Sigmoid colon (tissue), 7 donors: ENCODE measurements around the gene ADH4. TPM values are rescaled to one million over a fixed set of nuclear protein-coding genes. Genes with fewer than 3 reads are reported as not detected.

Experiments
- DNase-seq: peaks from one replicate; pipeline ENCODE4 v3.0.0-alpha.2; 2019
- H3K27ac ChIP-seq, 4 donors: fragments of 200-600 bp; sonication (generic); one replicate each; pipeline ENCODE4 v1.5.1; 2016 to 2019; ENCODE audit warnings: mild to moderate bottlenecking in 1 of 4
- H3K27me3 ChIP-seq, 3 donors: fragments of 200-600 bp; sonication (generic); one replicate each; pipeline ENCODE4 v1.5.1; 2019; ENCODE audit warnings: mild to moderate bottlenecking in 1 of 3
- H3K36me3 ChIP-seq, 4 donors: fragments of 200-600 bp; sonication (generic); one replicate each; pipeline ENCODE4 v1.5.1; 2016 to 2019
- H3K4me1 ChIP-seq, 4 donors: fragments of 200-600 bp; sonication (generic); one replicate each; pipeline ENCODE4 v1.5.1; 2017 to 2019
- H3K4me3 ChIP-seq, 4 donors: fragments of 200-600 bp; sonication (generic); one replicate each; pipeline ENCODE4 v1.5.1; 2017 to 2019; ENCODE audit warnings: mild to moderate bottlenecking in 2 of 4, moderate library complexity in 1 of 4
- H3K9me3 ChIP-seq, 4 donors: fragments of 200-600 bp in 3 of 4; sonication (generic) in 3 of 4; one replicate each; pipeline versions ENCODE4 v1.5.1 to v1.6.1; 2013 to 2019
- EP300 ChIP-seq, 4 donors: sonication (generic); formaldehyde crosslinking; IDR thresholded peaks; one replicate each; pipeline ENCODE4 v1.6.1; 2017; ENCODE audit warnings: antibody characterized with exemption in 4 of 4
- POLR2A ChIP-seq, 2 donors: fragments of 450-650 bp; IDR thresholded peaks; one replicate each; pipeline ENCODE4 v1.6.1; 2016; ENCODE audit warnings: antibody characterized with exemption in 2 of 2, mild to moderate bottlenecking in 2 of 2, moderate library complexity in 2 of 2
- POLR2AphosphoS5 ChIP-seq, 4 donors: sonication (generic); formaldehyde crosslinking; IDR thresholded peaks; one replicate each; pipeline ENCODE4 v1.6.1; 2017; ENCODE audit warnings: antibody characterized with exemption in 4 of 4
- WGBS, 2 donors: extraction: QIAGEN DNeasy Blood & Tissue Kit; methylation state at CpG; one replicate each; pipeline ENCODE4 v1.1.7; 2013; 5-methylcytosine and 5-hydroxymethylcytosine counted together
- intact Hi-C: fragments of 100-400 bp; cut with DNase I; formaldehyde crosslinking; loops from one replicate; pipeline ENCODE4 v1.15.1; 2023
- polyA plus RNA-seq, 3 donors: library from polyadenylated mRNA; stranded (reverse); fragments of 200-250 nt; gene quantifications; one replicate each; pipeline ENCODE4 v1.2.3, GENCODE V29; 2013
- total RNA-seq, 4 donors: library from RNA; depleted of rRNA; stranded (reverse); fragments of >200 nt; gene quantifications; one replicate each; pipeline ENCODE4 v1.1.0, GENCODE V29; 2016
- TF ChIP-seq, protein P1 (sequence below), 4 experiments: fragments of 450-650 bp in 3 of 4; fragments of 200-600 bp in 1 of 4; IDR thresholded peaks; one replicate each; pipeline ENCODE4 v1.5.1; 2016 to 2019; ENCODE audit warnings: antibody characterized with exemption in 4 of 4, mild to moderate bottlenecking in 3 of 4, moderate library complexity in 2 of 4
- donor health status: healthy with polysubstance abuse.
- donor health status: Bipolar disorder and iron deficiency.
- donor health status: healthy.

Gene ADH4
- total and polyA plus RNA-seq, 7 donors = 0.71 to 1.4 (median 1.1) TPM; not detected in 3

DNA sequence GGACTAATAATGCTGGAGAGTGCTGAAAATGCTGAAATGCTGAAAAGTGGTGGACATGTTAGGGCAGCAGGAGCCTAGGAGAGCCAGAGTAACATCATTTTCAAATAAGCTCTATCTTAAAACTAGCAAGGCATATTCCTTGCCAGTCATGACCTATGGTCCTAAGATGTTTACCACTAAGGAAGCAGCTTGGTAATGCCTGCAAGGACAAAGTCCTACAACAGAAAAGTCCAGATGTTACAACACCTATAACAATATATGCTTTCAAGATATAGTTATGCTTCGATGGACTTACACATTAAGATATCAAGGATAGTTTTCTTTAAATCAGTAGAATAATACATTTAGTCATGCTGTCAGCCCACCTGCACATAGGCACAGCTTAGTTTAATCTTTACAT lies 4.5 kb upstream of the ADH4 start:
- intact Hi-C loops = no loop called here
- Histone ChIP-seq H3K4me3 (no peak overlapping the region), H3K4me1 (no peaks in the 10 kb centered on the region), H3K27me3 (no peaks in the 10 kb centered on the region), H3K9me3 (no peaks in the 10 kb centered on the region), H3K36me3 (no peaks in the 10 kb centered on the region), H3K27ac (no peak overlapping the region)
- no peak for DNase-seq
- TF ChIP-seq POLR2AphosphoS5 (IDR thresholded peaks at IDR 0.05) (no peak), EP300 (IDR thresholded peaks at IDR 0.05) (no peak), POLR2A (IDR thresholded peaks at IDR 0.05) (no peak)
- TF ChIP-seq, protein P1, sequence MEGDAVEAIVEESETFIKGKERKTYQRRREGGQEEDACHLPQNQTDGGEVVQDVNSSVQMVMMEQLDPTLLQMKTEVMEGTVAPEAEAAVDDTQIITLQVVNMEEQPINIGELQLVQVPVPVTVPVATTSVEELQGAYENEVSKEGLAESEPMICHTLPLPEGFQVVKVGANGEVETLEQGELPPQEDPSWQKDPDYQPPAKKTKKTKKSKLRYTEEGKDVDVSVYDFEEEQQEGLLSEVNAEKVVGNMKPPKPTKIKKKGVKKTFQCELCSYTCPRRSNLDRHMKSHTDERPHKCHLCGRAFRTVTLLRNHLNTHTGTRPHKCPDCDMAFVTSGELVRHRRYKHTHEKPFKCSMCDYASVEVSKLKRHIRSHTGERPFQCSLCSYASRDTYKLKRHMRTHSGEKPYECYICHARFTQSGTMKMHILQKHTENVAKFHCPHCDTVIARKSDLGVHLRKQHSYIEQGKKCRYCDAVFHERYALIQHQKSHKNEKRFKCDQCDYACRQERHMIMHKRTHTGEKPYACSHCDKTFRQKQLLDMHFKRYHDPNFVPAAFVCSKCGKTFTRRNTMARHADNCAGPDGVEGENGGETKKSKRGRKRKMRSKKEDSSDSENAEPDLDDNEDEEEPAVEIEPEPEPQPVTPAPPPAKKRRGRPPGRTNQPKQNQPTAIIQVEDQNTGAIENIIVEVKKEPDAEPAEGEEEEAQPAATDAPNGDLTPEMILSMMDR (IDR thresholded peaks at IDR 0.05) = no peak
- WGBS, 2 donors = 15 to 73% methylated on average over 1 of the region's 1 CpG

GRCh38 chr4:99144587-99144986 lies 490 bp upstream of the ADH4 start:
- H3K4me1 ChIP-seq = no peaks in the 10 kb centered on the region
- H3K9me3 ChIP-seq = no peaks in the 10 kb centered on the region
- TF ChIP-seq, protein P1 (IDR thresholded peaks at IDR 0.05) = no peak
- TF ChIP-seq EP300 (IDR thresholded peaks at IDR 0.05) (no peak), POLR2AphosphoS5 (IDR thresholded peaks at IDR 0.05) (no peak), POLR2A (IDR thresholded peaks at IDR 0.05) (no peak)
- no peak for DNase-seq
- 88% methylated on average over 1 of the region's 1 CpG for WGBS, 2 donors
- H3K36me3 ChIP-seq = no peaks in the 10 kb centered on the region
- intact Hi-C loops = no loop called here
- no peak overlapping the region for H3K4me3 ChIP-seq
- H3K27me3 ChIP-seq = no peaks in the 10 kb centered on the region
- no peak overlapping the region for H3K27ac ChIP-seq

- no peak for TF ChIP-seq EP300 (IDR thresholded peaks at IDR 0.05)
- TF ChIP-seq POLR2A (IDR thresholded peaks at IDR 0.05) = no peak
- TF ChIP-seq POLR2AphosphoS5 (IDR thresholded peaks at IDR 0.05) = no peak
- TF ChIP-seq, protein P1 (IDR thresholded peaks at IDR 0.05) = no peak
Measured at GRCh38 chr4:99136329-99136728, 7.8 kb downstream of the ADH4 start.

GRCh38 chr4:99135541-99136162 lies 8.4 kb downstream of the ADH4 start:
- intact Hi-C loops = no loop called here
- Histone ChIP-seq H3K4me1 (no peaks in the 10 kb centered on the region), H3K4me3 (no peak overlapping the region), H3K27me3 (no peaks in the 10 kb centered on the region), H3K36me3 (no peaks in the 10 kb centered on the region), H3K27ac (no peak overlapping the region), H3K9me3 (no peaks in the 10 kb centered on the region)
- WGBS, 2 donors = 65 to 66% methylated on average over 3 of the region's 3 CpGs
- no peak for DNase-seq
- TF ChIP-seq POLR2A (IDR thresholded peaks at IDR 0.05) (no peak), POLR2AphosphoS5 (IDR thresholded peaks at IDR 0.05) (no peak), EP300 (IDR thresholded peaks at IDR 0.05) (no peak)

More at GRCh38 chr4:99136329-99136728, 7.8 kb downstream of the ADH4 start:
- H3K4me1 ChIP-seq = no peaks in the 10 kb centered on the region
- no peaks in the 10 kb centered on the region for H3K36me3 ChIP-seq
- no peak for DNase-seq
- H3K27me3 ChIP-seq = no peaks in the 10 kb centered on the region
- intact Hi-C loops = no loop called here
- no peak overlapping the region for H3K27ac ChIP-seq
- no peak overlapping the region for H3K4me3 ChIP-seq
- no peaks in the 10 kb centered on the region for H3K9me3 ChIP-seq

- intact Hi-C loops = no loop called here
Measured at GRCh38 chr4:99134586-99134985, 9.5 kb downstream of the ADH4 start.

More at GRCh38 chr4:99134586-99134985, 9.5 kb downstream of the ADH4 start:
- DNase-seq = no peak
- TF ChIP-seq, protein P1 (IDR thresholded peaks at IDR 0.05) = no peak
- TF ChIP-seq POLR2A (IDR thresholded peaks at IDR 0.05) (no peak), POLR2AphosphoS5 (IDR thresholded peaks at IDR 0.05) (no peak), EP300 (IDR thresholded peaks at IDR 0.05) (no peak)
- Histone ChIP-seq H3K4me3 (no peak overlapping the region), H3K27ac (no peak overlapping the region), H3K36me3 (no peaks in the 10 kb centered on the region), H3K4me1 (no peaks in the 10 kb centered on the region), H3K9me3 (no peaks in the 10 kb centered on the region), H3K27me3 (no peaks in the 10 kb centered on the region)
- 55 to 79% methylated on average over 3 of the region's 3 CpGs for WGBS, 2 donors
